GM23338 (cell line): ENCODE data around the gene UBAP2.

Source experiments
- CREB1 ChIP-seq: fragments of 250-450 bp; sonication (Bioruptor Pico); IDR thresholded peaks from 2 replicates; pipeline ENCODE4 v1.5.0; 2020; ENCODE audit warnings: low read depth, mild to moderate bottlenecking, moderate library complexity
- CTCF ChIP-seq, 2 experiments: fragments of 200-600 bp in 1 of 2; sonication (generic) in 1 of 2; conservative IDR thresholded peaks; 2 replicates each; pipeline versions ENCODE4 v1.5.1 to v1.6.1; 2016 to 2017; ENCODE audit warnings: antibody characterized with exemption in 2 of 2, low read depth in 2 of 2, mild to moderate bottlenecking in 2 of 2, moderate library complexity in 1 of 2
- EZH2 ChIP-seq: fragments of 200-600 bp; sonication (generic); IDR thresholded peaks from one replicate; pipeline ENCODE4 v1.8.0; 2017; ENCODE audit warnings: antibody characterized with exemption, mild to moderate bottlenecking, low read depth; ENCODE audit not compliant: unreplicated experiment
- EZH2phosphoT487 ChIP-seq: fragments of 200-600 bp; sonication (generic); IDR thresholded peaks from one replicate; pipeline ENCODE4 v1.8.1; 2018; ENCODE audit warnings: antibody characterized with exemption; ENCODE audit not compliant: unreplicated experiment
- JUNB ChIP-seq: IDR thresholded peaks from one replicate; pipeline ENCODE4 v1.6.1; 2016; ENCODE audit warnings: antibody characterized with exemption; ENCODE audit not compliant: unreplicated experiment
- NANOG ChIP-seq: IDR thresholded peaks from 2 replicates; pipeline ENCODE4 v1.6.1; 2016; ENCODE audit warnings: antibody characterized with exemption, borderline replicate concordance
- POLR2AphosphoS5 ChIP-seq: IDR thresholded peaks from 2 replicates; pipeline ENCODE4 v1.6.1; 2016; ENCODE audit warnings: antibody characterized with exemption, low read depth
- ZNF462 ChIP-seq: fragments of 250-450 bp; sonication (Bioruptor Pico); IDR thresholded peaks from 2 replicates; pipeline ENCODE4 v1.5.0; 2020; ENCODE audit warnings: mild to moderate bottlenecking, moderate library complexity
- TF ChIP-seq, protein P1 (sequence below): IDR thresholded peaks from one replicate; pipeline ENCODE4 v1.6.1; 2018; ENCODE audit warnings: antibody characterized with exemption; ENCODE audit not compliant: unreplicated experiment

DNA sequence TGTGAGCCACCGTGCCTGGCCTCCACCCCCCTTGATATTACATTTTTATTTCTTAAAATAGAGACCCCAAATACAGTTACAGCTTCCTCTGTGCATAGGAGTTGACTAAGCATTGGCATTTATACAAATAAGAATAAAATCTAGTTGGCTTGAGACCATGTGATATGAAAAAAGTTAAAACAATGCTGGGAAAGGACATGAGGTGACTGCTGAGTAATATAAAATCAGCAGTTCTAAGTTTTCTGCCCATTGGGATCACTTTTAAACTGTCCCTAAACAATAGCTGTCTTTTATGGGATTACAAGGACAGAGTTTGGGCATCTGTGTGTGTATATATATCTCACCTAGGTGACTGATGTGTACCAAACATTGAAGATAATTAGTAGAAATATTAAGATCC, 135.1 kb downstream of the UBAP2 start:
- TF ChIP-seq CTCF (conservative IDR thresholded peaks at IDR 0.05; ENCODE audit: low read depth in 2 of 2), result no peak
- no peak for TF ChIP-seq CREB1 (CRISPR knock-in tag)
- no peak for TF ChIP-seq NANOG
- no peak for TF ChIP-seq POLR2AphosphoS5
- no peak for TF ChIP-seq JUNB
- no peak for TF ChIP-seq EZH2phosphoT487
- no peak for TF ChIP-seq EZH2
- TF ChIP-seq, protein P1, sequence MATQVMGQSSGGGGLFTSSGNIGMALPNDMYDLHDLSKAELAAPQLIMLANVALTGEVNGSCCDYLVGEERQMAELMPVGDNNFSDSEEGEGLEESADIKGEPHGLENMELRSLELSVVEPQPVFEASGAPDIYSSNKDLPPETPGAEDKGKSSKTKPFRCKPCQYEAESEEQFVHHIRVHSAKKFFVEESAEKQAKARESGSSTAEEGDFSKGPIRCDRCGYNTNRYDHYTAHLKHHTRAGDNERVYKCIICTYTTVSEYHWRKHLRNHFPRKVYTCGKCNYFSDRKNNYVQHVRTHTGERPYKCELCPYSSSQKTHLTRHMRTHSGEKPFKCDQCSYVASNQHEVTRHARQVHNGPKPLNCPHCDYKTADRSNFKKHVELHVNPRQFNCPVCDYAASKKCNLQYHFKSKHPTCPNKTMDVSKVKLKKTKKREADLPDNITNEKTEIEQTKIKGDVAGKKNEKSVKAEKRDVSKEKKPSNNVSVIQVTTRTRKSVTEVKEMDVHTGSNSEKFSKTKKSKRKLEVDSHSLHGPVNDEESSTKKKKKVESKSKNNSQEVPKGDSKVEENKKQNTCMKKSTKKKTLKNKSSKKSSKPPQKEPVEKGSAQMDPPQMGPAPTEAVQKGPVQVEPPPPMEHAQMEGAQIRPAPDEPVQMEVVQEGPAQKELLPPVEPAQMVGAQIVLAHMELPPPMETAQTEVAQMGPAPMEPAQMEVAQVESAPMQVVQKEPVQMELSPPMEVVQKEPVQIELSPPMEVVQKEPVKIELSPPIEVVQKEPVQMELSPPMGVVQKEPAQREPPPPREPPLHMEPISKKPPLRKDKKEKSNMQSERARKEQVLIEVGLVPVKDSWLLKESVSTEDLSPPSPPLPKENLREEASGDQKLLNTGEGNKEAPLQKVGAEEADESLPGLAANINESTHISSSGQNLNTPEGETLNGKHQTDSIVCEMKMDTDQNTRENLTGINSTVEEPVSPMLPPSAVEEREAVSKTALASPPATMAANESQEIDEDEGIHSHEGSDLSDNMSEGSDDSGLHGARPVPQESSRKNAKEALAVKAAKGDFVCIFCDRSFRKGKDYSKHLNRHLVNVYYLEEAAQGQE, result no peak
- TF ChIP-seq ZNF462 (CRISPR knock-in tag), result no peak
